Progenitor cell of endocrine pancreas (in vitro differentiated cells): Measurements from ENCODE around the gene MSTN. TPM values are rescaled to one million over a fixed set of nuclear protein-coding genes. Genes with fewer than 3 reads are reported as not detected.
A peak's percentile ranks its signal among the peaks of the same experiment; 100 is the strongest.

ENCODE experiments used
- DNase-seq: peaks from one replicate; pipeline ENCODE4 v3.0.0; 2021; ENCODE audit warnings: low spot score; ENCODE audit not compliant: unreplicated experiment
- H3K27ac Mint-ChIP-seq: 2 replicates; pipeline ENCODE4 v1.8.0; 2021; ENCODE audit warnings: mild to moderate bottlenecking, moderate library complexity, mixed read lengths
- H3K27me3 Mint-ChIP-seq: 2 replicates; pipeline ENCODE4 v1.8.0; 2021; ENCODE audit warnings: mixed read lengths
- H3K36me3 Mint-ChIP-seq: 2 replicates; pipeline ENCODE4 v1.8.0; 2022; ENCODE audit warnings: mixed read lengths; ENCODE audit not compliant: insufficient read depth
- H3K4me1 Mint-ChIP-seq: 2 replicates; pipeline ENCODE4 v1.8.0; 2021; ENCODE audit warnings: low read depth, mixed read lengths
- H3K4me3 Mint-ChIP-seq: 2 replicates; pipeline ENCODE4 v1.8.0; 2021; ENCODE audit warnings: low read depth, mild to moderate bottlenecking, moderate library complexity, mixed read lengths
- H3K9me3 Mint-ChIP-seq: 2 replicates; pipeline ENCODE4 v1.8.0; 2021; ENCODE audit warnings: low read depth, mixed read lengths
- CTCF ChIP-seq: fragments of 200-600 bp; sonication (generic); IDR thresholded peaks from one replicate; pipeline ENCODE4 v1.5.0; 2021; ENCODE audit warnings: antibody characterized with exemption, mild to moderate bottlenecking; ENCODE audit not compliant: unreplicated experiment
- total RNA-seq: library from RNA; stranded (reverse); gene quantifications from 2 replicates; pipeline ENCODE4 v1.2.1, GENCODE V29; 2021

Gene MSTN
- total RNA-seq, 1 donor from 2014 or later, result 0.38 TPM

DNA sequence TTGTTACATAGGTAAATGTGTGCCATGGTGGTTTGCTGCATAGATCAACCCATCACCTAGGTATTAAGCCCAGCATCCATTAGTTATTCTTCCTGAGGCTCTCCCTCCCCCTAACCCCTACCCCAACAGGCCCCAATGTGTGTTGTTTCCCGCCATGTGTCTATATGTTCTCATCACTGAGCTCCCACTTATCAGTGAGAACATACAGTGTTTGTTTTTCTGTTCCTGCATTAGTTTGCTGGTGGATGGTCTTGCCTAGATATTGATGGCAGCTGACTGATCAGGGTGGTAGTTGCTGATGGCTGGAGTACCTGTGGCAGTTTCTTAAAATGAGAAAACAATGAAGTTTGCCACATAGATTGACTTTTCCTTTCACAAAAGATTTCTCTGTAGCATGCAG is 34.6 kb upstream of the MSTN start:
- Mint-ChIP-seq H3K9me3 (peaks cover 15% of the 10 kb centered on the region), H3K36me3 (peaks cover 1% of the 10 kb centered on the region)
- no peak for DNase-seq

GRCh38 chr2:190094316-190094871 is 31.9 kb upstream of the MSTN start:
- Mint-ChIP-seq H3K4me1 (peaks cover 14% of the 10 kb centered on the region), H3K36me3 (peaks cover 1% of the 10 kb centered on the region), H3K9me3 (peaks cover 9% of the 10 kb centered on the region), H3K27me3 (no peaks in the 10 kb centered on the region), H3K27ac (peak overlapping the region; percentile 88), H3K4me3 (no peak overlapping the region)
- no peak for TF ChIP-seq CTCF
- no peak for DNase-seq

More for the DNA sequence above, 34.6 kb upstream of the MSTN start:
- Mint-ChIP-seq H3K27ac (no peak overlapping the region), H3K4me3 (no peak overlapping the region), H3K4me1 (peaks cover 21% of the 10 kb centered on the region), H3K27me3 (no peaks in the 10 kb centered on the region)
- TF ChIP-seq CTCF, result no peak

DNA sequence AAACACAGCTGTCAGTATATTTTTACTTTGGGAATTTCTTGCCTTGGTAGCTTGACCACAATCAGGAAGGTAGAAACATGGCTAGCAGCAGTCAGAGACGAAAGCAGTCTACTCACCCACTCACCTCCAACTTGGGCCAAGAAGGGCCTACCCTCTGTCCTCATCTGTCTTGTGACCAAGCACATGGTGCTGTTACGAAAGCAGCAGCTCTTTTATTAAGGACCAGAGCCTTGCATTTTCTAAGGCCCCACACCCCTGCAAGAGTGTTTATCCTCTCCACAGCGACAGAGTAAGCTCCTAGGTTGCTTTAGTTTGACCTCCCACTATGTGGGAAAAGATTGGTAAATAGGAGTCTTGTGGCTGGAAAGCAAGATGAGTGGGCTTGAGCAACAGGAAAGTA is 31.3 kb upstream of the MSTN start:
- H3K4me1 Mint-ChIP-seq, result peaks cover 14% of the 10 kb centered on the region
- no peak for TF ChIP-seq CTCF

DNA sequence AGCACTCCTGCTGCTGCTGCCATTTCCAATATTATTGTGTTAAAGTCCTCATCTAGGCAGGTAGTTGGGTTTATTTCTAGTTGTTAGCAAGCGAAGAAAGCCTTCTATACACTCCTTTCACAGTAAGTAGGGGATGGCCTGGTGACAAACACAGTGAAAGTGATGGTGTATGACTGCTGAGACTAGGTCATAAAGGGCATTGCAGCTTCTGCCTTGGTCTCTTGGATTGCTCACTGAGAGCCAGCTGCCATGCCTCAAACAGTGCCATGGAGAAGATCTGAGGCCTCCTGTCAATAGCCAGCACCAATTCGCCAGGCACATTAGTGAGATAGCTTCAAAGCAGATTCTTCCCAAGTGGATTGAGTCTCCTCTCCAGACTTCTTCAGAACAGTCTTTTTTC is 27.6 kb upstream of the MSTN start:
- no peaks in the 10 kb centered on the region for H3K36me3 Mint-ChIP-seq
- no peak overlapping the region for H3K4me3 Mint-ChIP-seq
- TF ChIP-seq CTCF, result no peak
- H3K27me3 Mint-ChIP-seq, result no peaks in the 10 kb centered on the region
- no peak overlapping the region for H3K27ac Mint-ChIP-seq
- no peak for DNase-seq
- peaks cover 14% of the 10 kb centered on the region for H3K4me1 Mint-ChIP-seq
- no peaks in the 10 kb centered on the region for H3K9me3 Mint-ChIP-seq

More for the DNA sequence above, 31.3 kb upstream of the MSTN start:
- H3K27ac Mint-ChIP-seq, result peak overlapping the region; percentile 81
- H3K36me3 Mint-ChIP-seq, result peaks cover under 1% of the 10 kb centered on the region
- H3K4me3 Mint-ChIP-seq, result no peak overlapping the region
- peaks cover 5% of the 10 kb centered on the region for H3K9me3 Mint-ChIP-seq
- H3K27me3 Mint-ChIP-seq, result no peaks in the 10 kb centered on the region
- no peak for DNase-seq

- no peaks in the 10 kb centered on the region for H3K36me3 Mint-ChIP-seq
- H3K27me3 Mint-ChIP-seq, result no peaks in the 10 kb centered on the region
- H3K9me3 Mint-ChIP-seq, result no peaks in the 10 kb centered on the region
- no peak overlapping the region for H3K4me3 Mint-ChIP-seq
- peaks cover 7% of the 10 kb centered on the region for H3K4me1 Mint-ChIP-seq
- peak; percentile 77 for TF ChIP-seq CTCF
- peak; percentile 18 for DNase-seq
- no peak overlapping the region for H3K27ac Mint-ChIP-seq
Observed at GRCh38 chr2:190088917-190089316, 26.4 kb upstream of the MSTN start.
